ENCODE measurements around the gene ITPKC. TPM values are rescaled to one million over a fixed set of nuclear protein-coding genes. Genes with fewer than 3 reads are reported as not detected.
A peak's percentile ranks its signal among the peaks of the same experiment; 100 is the strongest.

ITPKC gene
- polyA plus RNA-seq, 3 donors = 2.7 to 5.7 (median 2.9) TPM

- Mint-ChIP-seq H3K9me3 (no peaks in the 10 kb centered on the region), H3K27ac (peak overlapping the region in 3 of 7 donors; percentile 53 to 72 (median 68)), H3K4me3 (no peak overlapping the region), H3K27me3 (ENCODE audit: low read depth in 3 of 3) (peaks cover 0 to 2% (median 1%) of the 10 kb centered on the region in 3 donors), H3K36me3 (peaks cover 14 to 31% of the 10 kb centered on the region in 2 donors), H3K4me1 (peaks cover 29% of the 10 kb centered on the region)
- H2AFZ ChIP-seq (ENCODE audit: insufficient read depth, low read depth, low read length, poor library complexity, severe bottlenecking) = no peak overlapping the region
- H3K4me1 ChIP-seq (ENCODE audit: control insufficient read depth in 1 of 2, insufficient read depth in 2 of 2, low read length in 2 of 2) = peaks cover 23 to 24% of the 10 kb centered on the region in 2 donors
- no peak for DNase-seq
- no peaks in the 10 kb centered on the region for H3K27me3 ChIP-seq (ENCODE audit: control insufficient read depth in 2 of 2, insufficient read depth in 2 of 2, low read length in 2 of 2)
- H3K9me3 ChIP-seq (replicated peaks in 1 of 2; ENCODE audit: control insufficient read depth in 1 of 2, insufficient read depth in 1 of 2, low read length in 2 of 2) = no peaks in the 10 kb centered on the region
- no peak overlapping the region for H3K4me2 ChIP-seq (replicated peaks; ENCODE audit: extremely low read depth, low read length, poor library complexity, severe bottlenecking)
- TF ChIP-seq, protein P1, sequence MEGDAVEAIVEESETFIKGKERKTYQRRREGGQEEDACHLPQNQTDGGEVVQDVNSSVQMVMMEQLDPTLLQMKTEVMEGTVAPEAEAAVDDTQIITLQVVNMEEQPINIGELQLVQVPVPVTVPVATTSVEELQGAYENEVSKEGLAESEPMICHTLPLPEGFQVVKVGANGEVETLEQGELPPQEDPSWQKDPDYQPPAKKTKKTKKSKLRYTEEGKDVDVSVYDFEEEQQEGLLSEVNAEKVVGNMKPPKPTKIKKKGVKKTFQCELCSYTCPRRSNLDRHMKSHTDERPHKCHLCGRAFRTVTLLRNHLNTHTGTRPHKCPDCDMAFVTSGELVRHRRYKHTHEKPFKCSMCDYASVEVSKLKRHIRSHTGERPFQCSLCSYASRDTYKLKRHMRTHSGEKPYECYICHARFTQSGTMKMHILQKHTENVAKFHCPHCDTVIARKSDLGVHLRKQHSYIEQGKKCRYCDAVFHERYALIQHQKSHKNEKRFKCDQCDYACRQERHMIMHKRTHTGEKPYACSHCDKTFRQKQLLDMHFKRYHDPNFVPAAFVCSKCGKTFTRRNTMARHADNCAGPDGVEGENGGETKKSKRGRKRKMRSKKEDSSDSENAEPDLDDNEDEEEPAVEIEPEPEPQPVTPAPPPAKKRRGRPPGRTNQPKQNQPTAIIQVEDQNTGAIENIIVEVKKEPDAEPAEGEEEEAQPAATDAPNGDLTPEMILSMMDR (IDR thresholded peaks at IDR 0.05) = no peak
- H3K36me3 ChIP-seq (replicated peaks in 1 of 2; ENCODE audit: control insufficient read depth in 1 of 2, insufficient read depth in 2 of 2, low read length in 2 of 2) = peaks cover 17 to 19% of the 10 kb centered on the region in 2 donors
- H4K20me1 ChIP-seq (ENCODE audit: insufficient read depth, low read length) = no peaks in the 10 kb centered on the region
- peak overlapping the region in 1 of 2 donors; percentile 6 for H3K27ac ChIP-seq (ENCODE audit: low read depth in 1 of 2, low read length in 2 of 2)
- WGBS (ENCODE audit: insufficient coverage) = 91% methylated on average over 6 of the region's 17 CpGs
- intact Hi-C loops (cut with micrococcal nuclease) = no loop called here
- peaks cover 17% of the 10 kb centered on the region for H3K79me2 ChIP-seq (ENCODE audit: insufficient read depth, low read length)
- no peak overlapping the region for H3K9ac ChIP-seq (ENCODE audit: insufficient read depth, low read length, poor library complexity, severe bottlenecking)
- H3K4me3 ChIP-seq (replicated peaks in 1 of 3; ENCODE audit: low read depth in 2 of 3, low read length in 3 of 3) = no peak overlapping the region
These were observed 27.9 kb downstream of the ITPKC start for GRCh38 chr19:40744554-40745401.

- TF ChIP-seq, protein P1 (IDR thresholded peaks at IDR 0.05) = no peak
- Mint-ChIP-seq H3K27ac (no peak overlapping the region), H3K27me3 (ENCODE audit: low read depth in 3 of 3) (peaks cover 0 to 2% (median 1%) of the 10 kb centered on the region in 3 donors), H3K36me3 (peaks cover 8 to 27% of the 10 kb centered on the region in 2 donors), H3K4me1 (peaks cover 34% of the 10 kb centered on the region), H3K9me3 (no peaks in the 10 kb centered on the region), H3K4me3 (no peak overlapping the region)
- H3K27me3 ChIP-seq (ENCODE audit: control insufficient read depth in 2 of 2, insufficient read depth in 2 of 2, low read length in 2 of 2) = no peaks in the 10 kb centered on the region
- no peaks in the 10 kb centered on the region for H3K9me3 ChIP-seq (replicated peaks in 1 of 2; ENCODE audit: control insufficient read depth in 1 of 2, insufficient read depth in 1 of 2, low read length in 2 of 2)
- peaks cover 11 to 13% of the 10 kb centered on the region in 2 donors for H3K36me3 ChIP-seq (replicated peaks in 1 of 2; ENCODE audit: control insufficient read depth in 1 of 2, insufficient read depth in 2 of 2, low read length in 2 of 2)
- H3K9ac ChIP-seq (ENCODE audit: insufficient read depth, low read length, poor library complexity, severe bottlenecking) = no peak overlapping the region
- peak overlapping the region in 1 of 2 donors; percentile 6 for H3K27ac ChIP-seq (ENCODE audit: low read depth in 1 of 2, low read length in 2 of 2)
- DNase-seq = no peak
- H2AFZ ChIP-seq (ENCODE audit: insufficient read depth, low read depth, low read length, poor library complexity, severe bottlenecking) = no peak overlapping the region
- intact Hi-C loops (cut with micrococcal nuclease) = no loop called here
- WGBS (ENCODE audit: insufficient coverage) = 100% methylated on average over 4 of the region's 7 CpGs
- H4K20me1 ChIP-seq (ENCODE audit: insufficient read depth, low read length) = no peaks in the 10 kb centered on the region
- peaks cover 21% of the 10 kb centered on the region for H3K79me2 ChIP-seq (ENCODE audit: insufficient read depth, low read length)
- no peak overlapping the region for H3K4me2 ChIP-seq (replicated peaks; ENCODE audit: extremely low read depth, low read length, poor library complexity, severe bottlenecking)
- no peak overlapping the region for H3K4me3 ChIP-seq (replicated peaks in 1 of 3; ENCODE audit: low read depth in 2 of 3, low read length in 3 of 3)
- H3K4me1 ChIP-seq (ENCODE audit: control insufficient read depth in 1 of 2, insufficient read depth in 2 of 2, low read length in 2 of 2) = peaks cover 28 to 29% of the 10 kb centered on the region in 2 donors
These were observed 28.5 kb downstream of the ITPKC start for GRCh38 chr19:40745402-40745780.
